ENCODE data around the gene ACSF3. TPM values are rescaled to one million over a fixed set of nuclear protein-coding genes. Genes with fewer than 3 reads are reported as not detected.
"Not testable (repeated sequence)": the region's sequence is repeated elsewhere in the genome, so short reads cannot be mapped to it uniquely, and the experiment has no call there.

The ACSF3 gene
- total RNA-seq, 1 donor: 46.6 TPM

DNA sequence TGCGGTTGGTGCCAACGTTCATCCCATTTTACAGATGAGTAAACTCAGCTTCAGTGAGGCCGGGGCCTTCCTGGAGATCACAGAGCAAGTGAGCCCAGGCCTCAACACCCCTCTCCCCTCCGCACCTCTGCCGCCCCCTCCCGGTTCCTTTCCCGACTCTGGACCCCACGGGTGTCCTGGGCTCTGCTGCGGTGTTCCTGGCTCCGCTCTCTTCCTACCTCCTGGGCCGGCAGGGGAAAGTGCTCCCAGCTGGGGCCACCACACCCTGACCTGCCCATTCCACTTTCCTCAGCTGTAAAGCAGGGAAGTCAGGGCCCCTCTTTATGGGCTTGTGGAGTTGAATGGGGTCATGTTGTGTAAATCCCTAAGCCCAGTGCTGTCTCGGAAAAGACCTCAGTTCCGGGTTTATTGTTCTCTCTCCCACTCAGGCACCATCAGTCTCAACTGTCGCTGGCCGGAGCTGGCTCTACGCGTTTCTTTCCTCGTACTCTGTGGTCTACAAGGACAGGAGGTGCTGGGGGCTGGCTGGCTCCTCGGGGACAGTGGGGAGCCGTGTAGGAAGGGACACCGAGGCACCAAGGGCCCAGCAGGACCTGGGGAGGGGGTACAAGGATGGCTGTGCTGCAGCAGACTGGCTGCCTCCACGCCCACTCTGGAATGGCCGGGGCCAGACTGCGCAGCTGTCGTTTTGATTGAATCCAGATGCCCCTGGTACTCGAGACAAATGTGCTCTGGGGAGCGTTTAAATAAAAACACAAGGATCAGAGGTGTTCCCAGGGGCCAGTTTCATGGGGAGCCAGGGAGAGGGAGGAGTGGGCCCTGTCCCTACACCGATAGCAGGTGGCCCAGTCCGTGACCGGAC lies 21.7 kb upstream of the ACSF3 start:
- DNase-seq (ENCODE audit: low read depth in 2 of 3, low spot score in 2 of 3): no peak

DNA sequence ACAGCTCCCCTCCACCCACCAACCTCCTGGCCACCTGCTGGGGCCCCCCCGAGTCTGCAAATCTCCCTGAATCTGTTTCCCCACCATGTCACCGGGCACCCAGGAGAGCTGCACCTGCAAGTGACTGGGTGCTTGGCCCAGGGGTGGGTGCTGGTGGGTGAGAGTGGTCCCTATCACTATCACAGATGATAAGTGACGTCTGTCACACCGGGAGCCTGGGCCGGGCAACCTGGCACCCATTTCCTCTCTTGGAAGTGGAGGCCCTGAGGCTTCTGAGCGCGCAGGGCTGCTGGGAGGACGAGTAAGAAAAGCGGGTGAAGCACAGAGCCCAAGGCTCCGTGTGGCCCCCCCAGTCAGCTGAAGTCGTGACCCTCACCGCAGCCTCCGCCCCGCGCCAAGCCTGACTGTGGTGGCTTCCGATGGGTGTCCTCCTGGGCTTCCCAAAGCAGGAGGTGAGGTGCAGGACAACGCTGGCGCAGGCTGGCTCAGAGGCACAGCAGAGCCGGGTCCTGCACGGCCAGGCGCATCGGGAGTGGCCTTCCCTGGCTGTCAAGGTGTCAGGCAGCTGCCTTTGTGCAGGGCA lies 21.0 kb upstream of the ACSF3 start:
- DNase-seq (ENCODE audit: low read depth in 2 of 3, low spot score in 2 of 3): no peak

DNA sequence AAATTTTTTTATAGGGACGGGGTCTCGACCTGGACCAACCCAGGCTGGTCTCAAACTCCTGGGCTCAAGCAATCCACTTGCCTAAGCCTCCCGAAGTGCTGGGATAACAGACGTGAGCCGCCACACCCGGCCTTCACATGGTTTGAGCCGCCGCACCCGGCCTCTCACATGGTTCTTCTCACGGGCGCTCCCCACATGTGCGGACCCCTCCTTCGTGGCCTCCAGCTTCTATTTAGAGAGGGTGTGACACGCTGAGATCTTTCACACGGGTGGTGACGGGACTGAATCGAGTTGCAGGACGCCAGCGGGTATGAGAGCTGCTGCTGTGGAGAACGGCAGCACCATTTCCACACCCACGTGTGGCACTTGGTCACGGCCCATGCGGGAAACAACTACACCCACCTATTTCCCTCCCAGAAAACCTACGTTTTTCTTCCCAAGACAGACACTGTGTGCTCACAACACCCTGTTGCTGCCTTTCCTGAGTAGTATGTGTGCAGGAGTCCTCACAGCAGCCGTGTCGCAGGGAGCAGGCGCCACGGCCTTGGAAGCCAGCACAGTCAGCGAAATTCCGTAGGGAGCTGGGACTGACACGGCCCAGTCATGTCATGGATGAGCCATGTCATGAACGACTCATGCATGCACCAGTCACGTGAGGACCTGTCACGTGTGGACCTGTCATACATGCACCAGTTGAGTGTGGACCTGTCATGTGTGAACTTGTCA lies 20.1 kb upstream of the ACSF3 start:
- DNase-seq (ENCODE audit: low read depth in 2 of 3, low spot score in 2 of 3): no peak

DNA sequence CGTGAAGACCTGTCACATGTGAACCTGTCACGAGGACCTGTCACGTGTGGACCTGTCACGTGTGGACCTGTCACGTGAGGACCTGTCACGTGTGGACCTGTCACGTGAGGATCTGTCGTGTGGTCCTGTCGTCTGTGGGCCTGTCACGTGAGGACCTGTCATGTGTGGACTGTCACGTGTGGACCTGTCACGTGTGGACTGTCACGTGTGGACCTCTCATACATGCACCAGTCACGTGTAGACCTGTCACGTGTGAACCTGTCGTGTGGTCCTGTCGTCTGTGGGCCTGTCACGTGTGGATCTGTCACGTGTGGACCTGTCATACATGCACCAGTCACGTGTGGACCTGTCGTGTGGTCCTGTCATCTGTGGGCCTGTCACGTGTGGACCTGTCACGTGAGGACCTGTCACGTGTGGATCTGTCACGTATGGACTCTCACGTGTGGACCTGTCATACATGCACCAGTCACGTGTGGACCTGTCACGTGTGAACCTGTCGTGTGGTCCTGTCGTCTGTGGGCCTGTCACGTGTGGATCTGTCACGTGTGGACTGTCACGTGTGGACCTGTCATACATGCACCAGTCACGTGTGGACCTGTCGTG lies 19.5 kb upstream of the ACSF3 start:
- DNase-seq (ENCODE audit: low read depth in 2 of 3, low spot score in 2 of 3): not testable (repeated sequence)

DNA sequence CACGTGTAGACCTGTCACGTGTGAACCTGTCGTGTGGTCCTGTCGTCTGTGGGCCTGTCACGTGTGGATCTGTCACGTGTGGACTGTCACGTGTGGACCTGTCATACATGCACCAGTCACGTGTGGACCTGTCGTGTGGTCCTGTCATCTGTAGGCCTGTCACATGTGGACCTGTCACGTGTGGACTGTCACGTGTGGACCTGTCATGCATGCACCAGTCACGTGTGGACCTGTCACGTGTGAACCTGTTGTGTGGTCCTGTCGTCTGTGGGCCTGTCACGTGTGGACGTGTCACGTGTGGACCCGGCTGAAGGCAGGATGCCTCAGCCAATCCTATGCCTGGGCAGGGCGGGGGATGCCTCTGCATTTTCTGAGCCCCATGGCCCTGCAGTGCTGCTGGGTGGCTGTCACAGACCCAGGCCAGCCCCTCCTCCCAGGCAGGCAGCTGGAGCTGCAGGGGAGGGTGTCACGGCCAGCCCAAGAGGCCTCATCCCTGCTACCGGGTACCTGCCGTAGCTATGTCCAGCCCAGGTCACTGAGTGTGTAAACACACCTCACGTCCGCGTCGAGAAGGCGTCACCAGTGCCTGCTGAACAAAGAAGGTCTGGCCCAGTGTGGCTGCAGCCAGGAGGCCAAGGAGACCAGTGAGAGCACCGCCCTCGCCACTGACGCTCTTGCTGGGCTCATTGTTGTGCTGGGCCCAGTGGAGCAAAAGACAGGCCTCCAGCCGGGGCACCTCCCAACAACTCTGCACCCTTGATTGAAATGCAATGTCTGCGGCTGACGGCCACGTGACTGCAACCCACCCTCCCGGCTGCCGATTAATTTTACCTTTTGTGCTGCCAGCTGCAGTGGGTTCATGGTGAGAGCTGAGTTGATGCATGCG lies 18.6 kb upstream of the ACSF3 start:
- DNase-seq (ENCODE audit: low read depth in 2 of 3, low spot score in 2 of 3): no peak

DNA sequence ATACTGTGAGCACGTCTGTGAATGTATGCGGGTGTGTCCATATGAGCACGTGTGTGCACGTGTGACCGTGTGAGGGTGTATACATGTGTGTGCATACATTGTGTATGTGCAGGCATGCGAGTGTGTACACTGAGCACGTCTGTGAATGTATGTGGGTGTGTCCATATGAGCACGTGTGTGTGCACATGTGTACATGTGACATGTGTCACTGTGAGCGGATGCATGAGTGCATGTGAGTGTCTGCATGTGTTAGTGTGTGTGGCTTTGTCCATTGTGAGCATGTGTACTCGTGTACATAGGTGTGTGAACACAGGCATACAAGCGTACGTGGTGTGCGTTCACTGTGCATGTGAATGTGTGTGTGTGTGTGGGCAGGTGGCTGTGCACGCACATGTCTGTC lies 17.5 kb upstream of the ACSF3 start:
- no peak for DNase-seq (ENCODE audit: low read depth in 2 of 3, low spot score in 2 of 3)

DNA sequence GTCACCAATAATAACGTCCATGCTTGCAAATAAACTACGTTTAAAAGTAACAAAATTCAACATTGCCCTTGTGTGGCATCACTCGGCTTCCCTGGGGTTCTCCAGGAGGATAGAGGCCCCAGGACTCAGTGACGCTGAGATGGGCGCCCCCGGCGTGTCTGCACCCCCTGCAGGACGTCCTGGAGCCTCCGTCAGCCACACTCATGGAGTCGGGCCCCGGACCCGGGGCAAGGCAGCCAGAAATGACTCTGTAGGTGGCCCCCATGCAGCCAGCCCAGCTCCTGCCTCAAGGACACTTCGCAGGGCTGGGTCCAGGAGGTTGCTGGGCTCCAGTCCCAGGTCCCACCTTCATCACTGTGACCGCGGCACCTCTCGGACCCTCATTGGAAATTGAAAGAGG lies 16.6 kb upstream of the ACSF3 start:
- no peak for DNase-seq (ENCODE audit: low read depth in 2 of 3, low spot score in 2 of 3)

DNA sequence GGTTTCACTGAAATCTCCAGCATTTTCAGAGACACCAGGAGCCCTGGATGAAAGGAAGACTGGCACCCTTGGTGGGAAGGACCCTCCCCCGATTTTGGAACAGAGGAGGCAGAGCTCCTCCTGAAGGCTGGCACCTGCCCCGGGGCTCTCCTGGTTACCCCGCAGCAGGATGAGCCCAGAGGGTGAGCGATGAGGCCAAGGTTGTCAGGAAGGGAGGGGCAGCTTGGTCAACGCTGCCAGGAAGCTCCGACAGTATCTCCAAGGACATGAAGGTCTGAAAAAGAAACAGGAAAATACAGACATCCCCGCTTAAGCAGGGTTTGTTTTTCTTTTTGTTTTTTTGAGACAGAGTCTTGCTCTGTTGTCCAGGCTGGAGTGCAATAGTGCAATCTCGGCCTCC lies 15.5 kb upstream of the ACSF3 start:
- DNase-seq (ENCODE audit: low read depth in 2 of 3, low spot score in 2 of 3): no peak

DNA sequence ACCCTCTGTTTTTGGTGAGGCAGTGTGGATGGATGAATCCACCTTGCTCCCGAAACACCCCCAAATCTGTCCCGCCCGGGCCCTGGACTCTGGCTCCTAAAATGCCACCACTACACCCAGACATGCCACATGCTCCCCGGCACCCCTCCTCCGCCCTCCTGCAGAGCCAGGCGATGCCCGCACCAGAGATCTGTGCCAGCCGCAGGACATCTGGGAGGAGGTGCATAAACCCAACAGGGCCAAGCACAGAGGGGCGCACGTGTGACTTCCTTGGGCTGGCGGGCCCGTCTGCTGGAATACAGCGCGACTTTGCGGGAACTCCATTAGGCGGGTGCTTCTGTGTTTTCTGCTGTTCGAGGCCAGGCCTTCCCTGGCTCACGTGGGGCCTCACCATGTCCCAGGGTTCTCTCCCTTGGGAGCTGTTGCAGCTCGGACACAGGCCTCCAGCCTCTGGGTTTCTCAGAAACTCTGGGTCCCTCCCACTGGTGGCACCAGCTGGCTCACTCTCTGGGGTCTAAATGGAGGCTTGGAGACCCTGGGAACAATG lies 14.1 kb upstream of the ACSF3 start:
- DNase-seq (ENCODE audit: low read depth in 2 of 3, low spot score in 2 of 3): no peak

DNA sequence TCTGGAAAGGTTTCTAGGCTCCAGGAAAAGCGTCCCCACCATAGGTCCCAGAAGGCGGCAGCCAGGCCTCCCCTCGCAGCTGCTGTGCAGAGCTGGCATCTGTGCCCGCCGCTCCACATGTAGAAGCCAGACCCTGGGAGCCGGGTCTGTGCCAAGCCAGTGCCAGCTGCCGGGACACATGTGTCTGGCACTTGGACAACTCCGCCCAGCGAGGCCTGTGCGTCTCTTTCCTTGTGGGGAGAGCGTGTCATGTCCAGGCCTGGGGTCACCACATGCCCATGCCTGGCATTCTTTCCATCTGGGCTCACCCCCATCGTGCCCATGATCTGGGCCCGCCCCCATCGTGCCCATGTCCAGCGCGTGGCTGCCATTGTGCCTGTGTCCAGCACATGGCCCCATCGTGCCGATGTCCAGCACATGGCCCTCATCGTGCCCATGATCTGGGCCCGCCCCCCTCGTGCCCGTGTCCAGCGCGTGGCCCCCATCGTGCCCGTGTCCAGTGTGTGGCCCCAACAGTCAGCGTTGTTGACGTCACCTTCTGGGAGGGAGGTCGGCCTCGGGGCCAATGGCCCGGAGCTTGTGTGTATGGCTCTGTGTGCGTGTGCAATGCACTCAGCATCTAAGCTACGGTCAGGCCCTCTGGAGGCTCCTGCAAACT lies 13.3 kb upstream of the ACSF3 start:
- no peak for DNase-seq (ENCODE audit: low read depth in 2 of 3, low spot score in 2 of 3)

DNA sequence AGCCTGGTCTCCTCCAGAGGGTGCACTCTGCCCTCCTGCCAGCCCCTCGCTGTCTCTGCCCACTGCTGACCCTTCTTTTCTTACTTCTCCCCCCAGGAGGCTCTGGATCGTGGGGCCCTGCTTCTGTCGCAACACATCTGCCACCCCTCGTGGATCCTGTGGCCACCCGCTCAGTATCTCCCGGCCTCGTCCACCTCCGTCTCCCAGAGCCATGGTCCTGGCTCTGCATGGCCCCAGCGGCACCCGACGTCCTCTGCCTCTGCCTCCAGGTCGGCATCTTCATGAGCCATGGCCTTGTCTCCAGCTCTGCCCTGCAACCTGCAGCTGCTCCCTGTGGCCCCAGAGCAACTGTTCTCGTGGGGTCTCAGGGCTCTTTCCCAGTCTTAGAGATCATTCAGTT lies 12.1 kb upstream of the ACSF3 start:
- no peak for DNase-seq (ENCODE audit: low read depth in 2 of 3, low spot score in 2 of 3)

DNA sequence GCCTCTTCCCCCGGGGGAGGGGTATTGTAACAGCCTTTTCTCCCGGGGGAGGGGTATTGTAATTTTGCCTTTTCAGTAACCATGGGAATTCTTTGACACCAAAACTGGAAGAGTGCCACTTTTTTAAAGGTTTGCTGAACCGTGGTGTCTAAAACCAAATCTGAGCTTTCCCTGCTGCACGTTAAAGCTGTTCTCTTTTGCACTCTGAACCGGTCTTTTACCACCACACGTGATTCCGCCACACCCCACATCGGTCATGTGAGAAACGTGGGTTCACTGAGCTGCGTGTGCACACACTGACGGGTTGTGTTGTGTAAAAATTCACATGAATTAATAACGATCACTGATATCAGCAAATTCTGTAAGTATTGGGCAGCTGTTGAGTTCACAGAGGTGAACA lies 9.2 kb upstream of the ACSF3 start:
- DNase-seq (ENCODE audit: low read depth in 2 of 3, low spot score in 2 of 3): no peak

DNA sequence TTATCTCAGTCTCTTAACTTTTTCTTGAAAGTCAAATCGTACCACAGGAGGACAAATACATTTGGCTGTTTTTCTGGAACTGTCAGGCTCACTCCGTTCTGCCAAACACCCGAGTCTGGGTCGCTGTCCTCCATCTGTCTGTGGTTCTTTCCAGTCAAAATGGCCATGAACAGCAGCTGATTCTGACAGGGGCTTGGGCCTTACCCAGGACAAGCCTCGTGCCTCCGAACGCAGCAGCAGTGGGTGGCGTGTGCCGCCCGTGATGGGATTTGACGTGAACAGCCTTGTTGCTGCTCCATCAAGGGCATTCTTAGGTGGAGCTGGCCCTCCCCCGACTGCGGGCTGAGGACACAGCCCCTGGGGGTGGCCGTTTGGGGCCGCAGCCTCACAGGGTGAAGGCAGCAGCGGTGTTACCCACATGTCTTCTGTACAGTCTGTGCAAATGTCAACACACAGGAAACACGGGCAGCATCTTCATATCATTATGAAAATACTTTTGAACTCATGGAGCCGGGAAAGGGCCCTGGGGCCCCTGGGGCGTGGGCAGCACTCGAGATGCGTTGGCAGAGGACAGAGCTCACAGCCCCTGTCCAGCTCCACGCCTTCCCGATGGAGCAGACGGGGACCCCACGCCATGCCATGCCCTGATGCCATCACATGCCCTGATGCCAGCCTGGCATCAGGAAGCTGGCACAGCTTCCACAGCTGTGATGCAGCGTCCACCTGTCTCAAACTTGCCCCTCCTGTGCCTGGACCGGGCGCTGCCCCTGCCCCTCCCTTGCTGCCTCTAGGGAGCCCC lies 8.6 kb upstream of the ACSF3 start:
- DNase-seq (ENCODE audit: low read depth in 2 of 3, low spot score in 2 of 3): no peak

DNA sequence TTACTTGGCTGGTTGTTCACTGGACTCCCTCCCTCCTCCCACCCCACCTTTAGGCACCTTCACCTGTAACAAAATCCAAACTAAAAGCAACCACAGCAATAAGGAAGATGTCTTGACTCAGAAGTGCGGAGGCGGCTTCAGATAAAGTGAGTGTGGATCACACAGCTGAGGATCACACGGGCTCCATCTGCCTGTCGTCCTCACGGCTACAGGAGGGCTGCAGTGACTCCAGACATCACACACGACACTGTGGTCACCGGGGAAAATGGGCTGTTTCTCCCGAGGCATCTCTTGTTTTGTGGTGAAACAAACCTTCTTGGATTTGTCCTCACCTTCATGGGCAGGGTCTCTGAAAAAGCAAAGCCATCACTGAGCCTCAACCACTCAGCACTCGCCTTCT lies 7.9 kb upstream of the ACSF3 start:
- DNase-seq (ENCODE audit: low read depth in 2 of 3, low spot score in 2 of 3): no peak

DNA sequence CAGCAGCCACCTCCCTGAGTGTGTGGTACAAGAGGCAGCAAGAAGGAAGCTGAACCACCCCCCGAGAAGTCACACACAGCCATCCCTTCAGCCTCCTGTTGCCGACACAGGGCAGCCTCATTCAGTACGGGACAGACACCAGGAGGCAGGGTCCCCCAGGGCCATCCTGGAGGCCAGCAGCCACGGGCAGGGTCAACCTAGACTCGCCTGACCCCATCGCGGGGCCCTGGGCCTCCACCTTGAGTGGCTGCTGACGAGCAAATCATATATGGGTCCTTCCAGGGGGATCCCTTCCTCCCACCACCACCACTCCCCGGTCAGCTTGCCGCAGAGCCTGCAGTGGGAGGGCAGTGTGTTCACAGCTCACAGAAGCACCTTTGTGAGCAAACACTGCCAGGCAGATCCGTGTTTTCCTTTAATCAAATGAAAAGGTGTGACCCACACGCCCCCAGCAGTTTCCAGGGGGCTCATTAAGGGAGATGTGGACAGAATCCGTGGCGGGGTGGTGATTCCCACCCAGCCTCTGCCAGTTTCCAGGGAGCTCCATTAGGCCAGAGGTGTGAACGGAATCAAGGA lies 5.6 kb upstream of the ACSF3 start:
- DNase-seq (ENCODE audit: low read depth in 2 of 3, low spot score in 2 of 3): no peak

DNA sequence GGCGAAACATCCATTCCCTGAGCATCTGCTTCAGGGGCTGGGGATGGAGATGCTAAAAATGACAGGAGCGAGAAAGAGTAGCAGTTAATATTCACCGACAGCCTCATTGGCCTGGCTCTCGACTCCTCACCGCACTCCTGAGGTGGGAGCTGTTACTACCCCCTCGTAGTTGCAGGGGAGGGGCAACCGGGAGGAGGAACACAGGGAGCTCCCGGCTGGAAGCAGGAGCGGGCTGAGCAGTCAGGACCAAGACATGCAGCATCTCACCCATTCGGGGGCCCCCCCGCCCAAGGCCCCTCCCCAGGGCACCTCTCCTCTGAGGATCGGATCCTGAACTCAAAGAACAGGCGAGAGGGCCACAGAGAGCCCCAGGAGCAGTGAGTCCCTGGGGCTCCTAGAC lies 4.5 kb upstream of the ACSF3 start:
- DNase-seq (ENCODE audit: low read depth in 2 of 3, low spot score in 2 of 3): no peak

DNA sequence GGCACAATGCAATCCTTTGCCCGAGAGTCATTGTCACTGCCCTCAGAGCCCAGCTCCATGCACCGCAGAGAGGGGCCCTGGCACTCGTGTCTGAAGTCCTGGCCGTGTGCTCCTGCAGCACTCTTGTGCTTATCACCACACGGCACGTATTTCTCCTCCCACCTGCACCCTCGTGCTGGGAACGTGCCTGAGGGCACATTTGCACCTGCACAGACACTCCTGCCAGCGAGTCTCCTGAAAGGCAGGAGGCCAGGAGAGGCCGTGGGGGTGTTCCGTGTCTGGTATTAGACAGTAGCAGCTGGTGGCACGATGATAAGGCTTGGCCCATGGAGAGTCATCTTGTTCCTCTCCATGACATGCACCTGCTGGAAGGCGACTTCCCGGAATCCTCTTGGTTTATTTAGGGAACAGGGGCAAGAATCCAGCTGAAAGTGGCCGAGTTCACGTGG lies 3.4 kb upstream of the ACSF3 start:
- DNase-seq (ENCODE audit: low read depth in 2 of 3, low spot score in 2 of 3): no peak

DNA sequence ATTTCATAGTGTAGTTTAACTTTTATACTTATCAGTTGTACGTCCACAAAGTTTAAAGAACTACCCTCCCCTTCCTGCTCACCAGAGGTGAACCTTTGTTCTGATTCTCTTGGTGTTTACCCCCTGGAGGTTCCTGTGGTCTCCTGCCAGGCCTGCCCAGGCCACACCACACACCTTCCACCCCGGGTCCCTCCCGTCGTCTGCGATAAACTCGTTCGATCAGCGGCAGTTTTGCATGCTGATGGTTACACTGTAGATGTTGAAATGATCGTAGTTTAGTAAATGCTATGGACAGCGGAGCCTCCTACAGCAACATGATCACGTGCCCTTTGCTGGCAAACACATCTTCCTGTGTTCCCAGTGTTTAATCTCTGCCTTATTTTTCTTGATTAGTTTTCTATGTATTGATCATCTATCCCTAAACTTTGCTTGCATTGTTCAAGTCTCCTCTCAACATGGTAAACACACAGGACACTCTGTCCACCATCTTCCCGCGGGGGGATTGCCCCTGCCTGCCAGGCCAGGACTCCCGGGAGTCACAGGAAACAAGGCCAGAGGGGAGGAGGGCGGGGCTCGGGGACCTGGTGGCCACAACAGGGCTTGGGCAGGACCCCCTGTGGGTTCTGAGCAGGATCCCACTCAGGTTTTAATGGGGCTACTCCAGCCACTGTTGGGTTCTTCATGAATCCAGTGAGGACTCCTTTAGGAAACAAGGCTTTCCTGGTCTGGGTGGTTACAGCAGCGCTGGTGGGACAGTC lies 2.8 kb upstream of the ACSF3 start:
- DNase-seq (ENCODE audit: low read depth in 2 of 3, low spot score in 2 of 3): no peak
